HEK293T (cell line): Measurements from ENCODE around the gene MYO16.

ENCODE experiments used
- CTBP1 ChIP-seq: fragments of 450-650 bp; IDR thresholded peaks from 2 replicates; pipeline ENCODE4 v1.6.1; 2016; ENCODE audit warnings: borderline replicate concordance
- ELF4 ChIP-seq: fragments of 450-650 bp; IDR thresholded peaks from 2 replicates; pipeline ENCODE4 v1.6.1; 2017; ENCODE audit warnings: antibody characterized with exemption
- HDGF ChIP-seq: fragments of 450-650 bp; IDR thresholded peaks from 2 replicates; pipeline ENCODE4 v1.6.1; 2017; ENCODE audit warnings: antibody characterized with exemption, borderline replicate concordance
- LEF1 ChIP-seq: fragments of 450-650 bp; IDR thresholded peaks from 2 replicates; pipeline ENCODE4 v1.6.1; 2017; ENCODE audit warnings: mild to moderate bottlenecking, borderline replicate concordance
- NFRKB ChIP-seq: fragments of 450-650 bp; IDR thresholded peaks from 2 replicates; pipeline ENCODE4 v1.6.1; 2016; ENCODE audit warnings: mild to moderate bottlenecking, moderate library complexity
- PKNOX1 ChIP-seq: fragments of 450-650 bp; IDR thresholded peaks from 2 replicates; pipeline ENCODE4 v1.6.1; 2016
- SP1 ChIP-seq: fragments of 450-650 bp; IDR thresholded peaks from 2 replicates; pipeline ENCODE4 v1.6.1; 2017

- TF ChIP-seq SP1 (no peak), LEF1 (no peak), HDGF (no peak), PKNOX1 (no peak), ELF4 (no peak), NFRKB (no peak), CTBP1 (no peak)
Observed at GRCh38 chr13:108662528-108662927, 33.1 kb downstream of the MYO16 start.
